Endodermal cell (in vitro differentiated cells): ENCODE measurements around the gene LMBR1. TPM values are rescaled to one million over a fixed set of nuclear protein-coding genes. Genes with fewer than 3 reads are reported as not detected.

ENCODE experiments used
- DNase-seq: peaks from one replicate; pipeline ENCODE4 v3.0.0-alpha.2; 2017
- H3K27ac ChIP-seq: 2 replicates; pipeline ENCODE4 v1.5.1; 2013; ENCODE audit warnings: mild to moderate bottlenecking, low read depth, low read length, moderate library complexity
- H3K27me3 ChIP-seq: 2 replicates; pipeline ENCODE4 v1.6.1; 2013; ENCODE audit warnings: mild to moderate bottlenecking, low read length, moderate library complexity; ENCODE audit not compliant: insufficient read depth, control insufficient read depth, poor library complexity, severe bottlenecking
- H3K36me3 ChIP-seq: 2 replicates; pipeline ENCODE4 v1.7.0; 2013; ENCODE audit warnings: mild to moderate bottlenecking, low read length, moderate library complexity; ENCODE audit not compliant: control insufficient read depth, insufficient read depth
- H3K4me1 ChIP-seq: one replicate; pipeline ENCODE4 v1.7.0; 2013; ENCODE audit warnings: low read length; ENCODE audit not compliant: control insufficient read depth, insufficient read depth
- H3K4me3 ChIP-seq: 2 replicates; pipeline ENCODE4 v1.5.1; 2013; ENCODE audit warnings: mild to moderate bottlenecking, low read length, moderate library complexity
- H3K9ac ChIP-seq: 2 replicates; pipeline ENCODE4 v1.6.1; 2013; ENCODE audit warnings: mild to moderate bottlenecking, low read length, moderate library complexity; ENCODE audit not compliant: poor library complexity, severe bottlenecking; ENCODE audit errors: extremely low read depth
- H3K9me3 ChIP-seq: 2 replicates; pipeline ENCODE4 v1.6.1; 2013; ENCODE audit warnings: mild to moderate bottlenecking, low read length, moderate library complexity; ENCODE audit not compliant: control insufficient read depth
- H3K27ac Mint-ChIP-seq: 2 replicates; pipeline ENCODE4 v1.8.0; 2020; ENCODE audit warnings: mixed read lengths
- H3K27me3 Mint-ChIP-seq: 2 replicates; pipeline ENCODE4 v1.8.0; 2021; ENCODE audit warnings: mild to moderate bottlenecking, mixed read lengths; ENCODE audit not compliant: insufficient read depth
- H3K36me3 Mint-ChIP-seq: 2 replicates; pipeline ENCODE4 v1.8.0; 2020; ENCODE audit warnings: low read depth, mixed read lengths
- H3K4me1 Mint-ChIP-seq: 2 replicates; pipeline ENCODE4 v1.8.0; 2020; ENCODE audit warnings: mixed read lengths
- H3K4me3 Mint-ChIP-seq: 2 replicates; pipeline ENCODE4 v1.8.0; 2020; ENCODE audit warnings: mild to moderate bottlenecking, moderate library complexity, mixed read lengths
- H3K9me3 Mint-ChIP-seq: 2 replicates; pipeline ENCODE4 v1.8.0; 2020; ENCODE audit warnings: mild to moderate bottlenecking, mixed read lengths
- WGBS, 2 experiments: methylation state at CpG; one replicate each; pipeline versions ENCODE4 v1.1.5 to v1.1.7; 2013; ENCODE audit warnings: missing lambda C conversion rate in 2 of 2, mixed read lengths in 1 of 2; ENCODE audit not compliant: insufficient coverage in 1 of 2, insufficient read length in 1 of 2; 5-methylcytosine and 5-hydroxymethylcytosine counted together
- total RNA-seq, 2 donors: library from RNA; stranded (reverse); fragmentation: NEBNext Ultra II Directional in 1 of 2; extraction: Animal tissue kit (Norgen Biotek cat#: 25700) in 1 of 2; gene quantifications; 2 replicates in 1 of 2; 3 replicates in 1 of 2; pipeline ENCODE4 v1.2.1, GENCODE V29; 2021
- TF ChIP-seq, protein P1 (sequence below): fragments of 200-600 bp; sonication (generic); conservative IDR thresholded peaks from 2 replicates; pipeline ENCODE4 v1.5.0; 2021; ENCODE audit warnings: antibody characterized with exemption, mild to moderate bottlenecking

The LMBR1 gene
- total RNA-seq, 2 donors from 2014 or later = 80.9 to 88.3 TPM

DNA sequence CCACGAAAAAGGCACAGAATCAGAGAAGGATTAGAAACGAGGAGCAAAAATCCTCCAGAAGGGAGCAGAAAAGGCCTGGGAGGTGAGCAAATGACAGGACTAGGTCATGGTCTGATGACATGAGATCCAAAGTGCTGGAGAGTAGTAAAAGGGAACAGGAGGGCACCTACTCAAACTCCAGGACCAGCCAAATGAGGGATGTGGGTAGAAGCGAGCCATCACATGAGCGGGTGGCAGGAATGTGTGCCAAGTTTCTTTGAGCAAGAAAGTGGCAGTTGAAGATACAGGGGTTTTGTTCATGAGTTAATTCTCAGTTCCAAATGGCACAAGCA, 139.8 kb downstream of the LMBR1 start:
- H3K4me1 Mint-ChIP-seq = no peaks in the 10 kb centered on the region
- no peak overlapping the region for H3K4me3 ChIP-seq
- peaks cover 2% of the 10 kb centered on the region for H3K36me3 Mint-ChIP-seq
- H3K27ac Mint-ChIP-seq = no peak overlapping the region
- no peaks in the 10 kb centered on the region for H3K9me3 ChIP-seq
- H3K27ac ChIP-seq = no peak overlapping the region
- 93 to 100% methylated on average over 4 of the region's 4 CpGs for WGBS, 2 experiments
- TF ChIP-seq, protein P1, sequence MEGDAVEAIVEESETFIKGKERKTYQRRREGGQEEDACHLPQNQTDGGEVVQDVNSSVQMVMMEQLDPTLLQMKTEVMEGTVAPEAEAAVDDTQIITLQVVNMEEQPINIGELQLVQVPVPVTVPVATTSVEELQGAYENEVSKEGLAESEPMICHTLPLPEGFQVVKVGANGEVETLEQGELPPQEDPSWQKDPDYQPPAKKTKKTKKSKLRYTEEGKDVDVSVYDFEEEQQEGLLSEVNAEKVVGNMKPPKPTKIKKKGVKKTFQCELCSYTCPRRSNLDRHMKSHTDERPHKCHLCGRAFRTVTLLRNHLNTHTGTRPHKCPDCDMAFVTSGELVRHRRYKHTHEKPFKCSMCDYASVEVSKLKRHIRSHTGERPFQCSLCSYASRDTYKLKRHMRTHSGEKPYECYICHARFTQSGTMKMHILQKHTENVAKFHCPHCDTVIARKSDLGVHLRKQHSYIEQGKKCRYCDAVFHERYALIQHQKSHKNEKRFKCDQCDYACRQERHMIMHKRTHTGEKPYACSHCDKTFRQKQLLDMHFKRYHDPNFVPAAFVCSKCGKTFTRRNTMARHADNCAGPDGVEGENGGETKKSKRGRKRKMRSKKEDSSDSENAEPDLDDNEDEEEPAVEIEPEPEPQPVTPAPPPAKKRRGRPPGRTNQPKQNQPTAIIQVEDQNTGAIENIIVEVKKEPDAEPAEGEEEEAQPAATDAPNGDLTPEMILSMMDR = no peak
- no peak for DNase-seq
- no peaks in the 10 kb centered on the region for H3K9me3 Mint-ChIP-seq
- H3K4me1 ChIP-seq = no peaks in the 10 kb centered on the region
- no peak overlapping the region for H3K4me3 Mint-ChIP-seq
- no peak overlapping the region for H3K9ac ChIP-seq
- H3K27me3 Mint-ChIP-seq = no peaks in the 10 kb centered on the region
- no peaks in the 10 kb centered on the region for H3K27me3 ChIP-seq
- H3K36me3 ChIP-seq = peaks cover 14% of the 10 kb centered on the region

DNA sequence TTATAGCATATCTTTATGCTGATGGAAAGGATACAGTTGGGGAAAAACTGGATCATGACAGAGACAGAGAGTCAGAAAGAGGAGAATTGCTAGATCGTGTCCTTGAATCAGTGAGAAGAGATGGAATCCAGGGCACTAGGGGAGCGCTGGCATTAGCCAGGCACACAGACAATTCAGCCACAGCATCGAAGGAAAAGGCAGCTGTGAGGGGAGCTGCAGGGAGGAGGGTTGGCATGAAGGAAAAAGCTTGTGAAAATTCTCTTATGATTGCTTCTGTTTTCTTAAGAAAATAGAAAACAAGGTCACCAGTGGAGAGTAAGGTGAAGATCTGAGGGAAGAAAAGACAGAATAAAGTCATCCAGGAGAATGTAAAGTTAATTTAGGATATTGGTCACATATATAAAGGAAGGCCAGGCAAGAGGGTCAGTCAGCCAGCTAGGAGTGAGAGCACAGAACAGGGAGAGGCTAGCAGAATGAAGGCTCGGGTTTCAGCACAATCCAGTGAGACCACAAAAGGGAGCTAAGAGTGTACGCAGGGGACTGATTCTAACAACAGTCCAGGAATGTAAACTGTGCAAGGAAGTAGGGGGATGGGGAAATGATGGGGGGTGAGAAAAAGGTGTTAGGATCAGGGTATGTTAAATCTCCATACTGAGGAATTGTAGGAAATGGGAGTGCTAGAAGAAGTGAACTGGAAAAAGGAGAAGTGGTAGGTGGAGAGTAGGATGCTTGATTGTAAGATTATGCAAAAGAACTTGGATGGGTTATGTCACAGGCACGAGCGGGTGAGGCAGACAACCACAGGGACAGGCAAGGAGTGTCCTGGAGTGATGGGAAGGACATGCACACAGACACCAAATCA, 140.4 kb downstream of the LMBR1 start:
- no peak for DNase-seq
- Histone ChIP-seq H3K4me3 (no peak overlapping the region), H3K27ac (peak overlapping the region; percentile 34), H3K9ac (no peak overlapping the region), H3K27me3 (no peaks in the 10 kb centered on the region), H3K36me3 (peaks cover 14% of the 10 kb centered on the region), H3K9me3 (no peaks in the 10 kb centered on the region), H3K4me1 (peaks cover 2% of the 10 kb centered on the region)
- WGBS, 2 experiments = 72 to 84% methylated on average over 7 of the region's 7 CpGs
- Mint-ChIP-seq H3K4me1 (peaks cover 2% of the 10 kb centered on the region), H3K36me3 (no peaks in the 10 kb centered on the region), H3K27ac (no peak overlapping the region), H3K9me3 (no peaks in the 10 kb centered on the region), H3K27me3 (no peaks in the 10 kb centered on the region), H3K4me3 (no peak overlapping the region)
- TF ChIP-seq, protein P1 = no peak

DNA sequence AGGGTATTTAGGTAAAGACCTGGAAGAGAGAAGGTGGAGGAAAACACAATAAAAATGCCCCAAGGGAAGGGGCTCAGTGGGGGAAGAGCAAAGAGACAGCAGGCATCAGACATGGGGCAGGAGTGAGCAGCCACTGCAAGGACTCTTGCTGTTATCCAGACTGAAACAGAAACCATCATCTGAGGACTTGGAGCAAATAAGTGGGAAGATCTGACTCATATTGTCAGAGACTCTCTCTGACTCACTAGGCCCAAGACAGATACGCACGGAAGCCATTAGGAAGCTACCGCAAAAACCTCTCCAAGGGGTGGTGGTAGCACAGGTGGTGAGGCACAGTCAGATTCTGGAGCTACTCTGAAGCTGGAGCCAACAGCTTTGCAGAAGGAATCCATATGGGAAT, 141.7 kb downstream of the LMBR1 start:
- DNase-seq = no peak
- TF ChIP-seq, protein P1 = no peak
- Mint-ChIP-seq H3K36me3 (no peaks in the 10 kb centered on the region), H3K27ac (no peak overlapping the region), H3K4me1 (peaks cover 2% of the 10 kb centered on the region), H3K4me3 (no peak overlapping the region), H3K27me3 (no peaks in the 10 kb centered on the region), H3K9me3 (no peaks in the 10 kb centered on the region)
- H3K36me3 ChIP-seq = peaks cover 14% of the 10 kb centered on the region
- H3K9me3 ChIP-seq = no peaks in the 10 kb centered on the region
- H3K9ac ChIP-seq = no peak overlapping the region
- no peaks in the 10 kb centered on the region for H3K27me3 ChIP-seq
- 96 to 100% methylated on average over 3 of the region's 3 CpGs for WGBS, 2 experiments
- no peak overlapping the region for H3K4me3 ChIP-seq
- H3K4me1 ChIP-seq = peaks cover 2% of the 10 kb centered on the region
- H3K27ac ChIP-seq = no peak overlapping the region
